Measurements from ENCODE around the gene CIPC.

Gene CIPC

DNA sequence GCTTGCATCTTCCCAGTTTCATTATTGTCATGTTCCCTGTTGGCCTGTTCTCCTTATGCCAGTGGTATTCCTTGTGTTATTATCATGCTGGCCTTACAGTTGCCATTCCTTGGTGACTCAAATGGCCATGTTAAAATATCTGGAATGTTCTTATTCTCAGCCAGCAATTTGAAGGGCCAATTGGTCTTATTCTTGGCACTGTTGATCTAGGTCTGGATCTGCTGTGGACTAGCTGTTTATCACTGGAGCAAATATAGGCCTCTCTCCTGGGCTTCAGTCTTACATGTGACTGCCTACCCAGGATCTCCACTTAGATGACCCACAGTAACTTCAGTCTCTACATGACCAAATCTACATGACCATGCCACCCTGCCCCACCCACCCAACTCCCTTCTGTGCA lies 5.4 kb downstream of the CIPC start:
- Mint-ChIP-seq H3K27ac (no peak overlapping the region), H3K4me3 (no peak overlapping the region), H3K9me3 (no peaks in the 10 kb centered on the region), H3K4me1 (peaks cover 32% of the 10 kb centered on the region), H3K27me3 (ENCODE audit: low read depth) (no peaks in the 10 kb centered on the region), H3K36me3 (ENCODE audit: low read depth) (peaks cover 21% of the 10 kb centered on the region)
- TF ChIP-seq, protein P1, sequence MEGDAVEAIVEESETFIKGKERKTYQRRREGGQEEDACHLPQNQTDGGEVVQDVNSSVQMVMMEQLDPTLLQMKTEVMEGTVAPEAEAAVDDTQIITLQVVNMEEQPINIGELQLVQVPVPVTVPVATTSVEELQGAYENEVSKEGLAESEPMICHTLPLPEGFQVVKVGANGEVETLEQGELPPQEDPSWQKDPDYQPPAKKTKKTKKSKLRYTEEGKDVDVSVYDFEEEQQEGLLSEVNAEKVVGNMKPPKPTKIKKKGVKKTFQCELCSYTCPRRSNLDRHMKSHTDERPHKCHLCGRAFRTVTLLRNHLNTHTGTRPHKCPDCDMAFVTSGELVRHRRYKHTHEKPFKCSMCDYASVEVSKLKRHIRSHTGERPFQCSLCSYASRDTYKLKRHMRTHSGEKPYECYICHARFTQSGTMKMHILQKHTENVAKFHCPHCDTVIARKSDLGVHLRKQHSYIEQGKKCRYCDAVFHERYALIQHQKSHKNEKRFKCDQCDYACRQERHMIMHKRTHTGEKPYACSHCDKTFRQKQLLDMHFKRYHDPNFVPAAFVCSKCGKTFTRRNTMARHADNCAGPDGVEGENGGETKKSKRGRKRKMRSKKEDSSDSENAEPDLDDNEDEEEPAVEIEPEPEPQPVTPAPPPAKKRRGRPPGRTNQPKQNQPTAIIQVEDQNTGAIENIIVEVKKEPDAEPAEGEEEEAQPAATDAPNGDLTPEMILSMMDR (IDR thresholded peaks at IDR 0.05; ENCODE audit: unreplicated experiment in 3 of 3): no peak

DNA sequence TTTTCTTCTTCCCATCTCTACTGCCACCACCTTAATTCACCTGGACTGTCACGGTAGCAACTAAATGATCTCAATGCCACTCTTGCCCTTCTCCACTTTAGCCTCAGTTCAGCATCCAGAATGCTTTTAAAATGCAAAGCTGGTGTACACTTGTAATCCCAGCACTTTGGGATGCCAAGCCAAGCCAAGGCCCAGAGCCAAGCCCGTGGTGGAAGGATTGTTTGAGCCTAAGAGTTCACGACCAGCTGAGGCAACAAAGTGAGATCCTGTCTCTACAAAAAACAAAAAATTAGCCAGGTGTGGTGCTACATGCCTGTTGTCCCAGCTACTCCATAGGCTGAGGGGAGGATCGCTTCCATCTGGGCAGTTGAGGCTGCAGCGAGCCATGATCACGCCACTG lies 5.9 kb downstream of the CIPC start:
- peaks cover 26% of the 10 kb centered on the region for H3K36me3 Mint-ChIP-seq (ENCODE audit: low read depth)
- TF ChIP-seq, protein P1 (IDR thresholded peaks at IDR 0.05; ENCODE audit: unreplicated experiment in 3 of 3): no peak
- no peak overlapping the region for H3K4me3 Mint-ChIP-seq
- no peaks in the 10 kb centered on the region for H3K9me3 Mint-ChIP-seq
- H3K27me3 Mint-ChIP-seq (ENCODE audit: low read depth): no peaks in the 10 kb centered on the region
- peaks cover 35% of the 10 kb centered on the region for H3K4me1 Mint-ChIP-seq
- no peak overlapping the region for H3K27ac Mint-ChIP-seq

DNA sequence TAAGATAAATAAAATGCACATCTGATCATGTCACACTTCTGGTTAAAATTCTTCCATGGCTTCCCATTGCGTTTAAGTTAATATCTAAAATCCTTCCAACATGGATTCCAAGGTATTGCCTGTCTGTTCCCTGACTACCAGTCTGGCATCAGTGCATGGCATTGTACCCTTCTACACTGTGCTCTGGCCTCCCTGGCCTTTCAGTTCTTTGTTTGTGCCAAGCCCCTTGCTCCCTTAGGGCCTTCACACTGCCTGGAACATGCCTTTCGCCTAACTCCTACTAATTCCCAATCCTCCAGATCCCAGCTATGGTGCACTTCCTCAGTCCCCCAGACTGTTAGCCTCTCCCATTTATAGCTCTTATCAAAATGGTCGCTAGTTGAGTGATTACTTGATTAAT lies 6.3 kb downstream of the CIPC start:
- H3K4me1 Mint-ChIP-seq: peaks cover 32% of the 10 kb centered on the region
- H3K27me3 Mint-ChIP-seq (ENCODE audit: low read depth): no peaks in the 10 kb centered on the region
- TF ChIP-seq, protein P1 (IDR thresholded peaks at IDR 0.05; ENCODE audit: unreplicated experiment in 3 of 3): no peak
- peak overlapping the region in 1 of 3 experiments; percentile 14 for H3K4me3 Mint-ChIP-seq
- H3K9me3 Mint-ChIP-seq: no peaks in the 10 kb centered on the region
- peak overlapping the region in 1 of 3 experiments; percentile 29 for H3K27ac Mint-ChIP-seq
- H3K36me3 Mint-ChIP-seq (ENCODE audit: low read depth): peaks cover 30% of the 10 kb centered on the region

DNA sequence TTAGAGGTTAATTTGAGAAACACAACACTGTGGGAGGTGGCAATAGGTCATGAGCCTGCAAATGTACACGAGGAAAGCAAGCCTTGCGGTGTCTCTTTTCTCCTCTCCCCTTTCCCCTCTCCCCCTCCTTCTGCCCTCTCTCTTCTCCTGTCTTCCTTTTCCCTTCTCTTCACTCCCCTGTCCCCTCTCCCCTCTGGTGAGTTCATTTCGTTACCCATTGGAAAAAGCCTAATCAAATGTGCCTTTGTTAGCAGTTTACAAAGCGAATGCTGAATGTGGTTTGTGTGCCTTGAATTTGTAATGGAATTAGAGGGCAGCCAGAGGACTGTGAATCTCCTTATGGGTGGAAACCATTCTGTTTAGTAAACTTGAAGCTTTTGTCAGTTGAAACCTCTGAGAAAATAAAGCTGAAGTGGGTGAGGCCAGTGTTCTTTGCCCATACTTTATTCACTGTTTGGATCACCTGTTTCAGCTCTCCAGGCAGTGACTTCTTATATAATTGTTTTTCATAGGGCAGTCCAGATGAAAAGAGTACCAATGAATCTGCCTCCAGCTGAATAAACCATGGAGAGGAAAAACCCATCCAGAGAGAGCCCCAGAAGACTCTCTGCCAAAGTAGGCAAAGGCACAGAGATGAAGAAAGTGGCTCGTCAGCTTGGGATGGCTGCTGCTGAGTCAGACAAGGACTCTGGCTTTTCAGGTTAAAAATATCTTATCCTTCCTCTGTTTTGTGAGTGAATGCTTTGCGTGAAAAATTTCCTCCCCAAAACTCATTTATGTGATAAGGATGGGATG lies 7.3 kb downstream of the CIPC start:
- Mint-ChIP-seq H3K27ac (peak overlapping the region in 1 of 3 experiments; percentile 45), H3K9me3 (no peaks in the 10 kb centered on the region)

DNA sequence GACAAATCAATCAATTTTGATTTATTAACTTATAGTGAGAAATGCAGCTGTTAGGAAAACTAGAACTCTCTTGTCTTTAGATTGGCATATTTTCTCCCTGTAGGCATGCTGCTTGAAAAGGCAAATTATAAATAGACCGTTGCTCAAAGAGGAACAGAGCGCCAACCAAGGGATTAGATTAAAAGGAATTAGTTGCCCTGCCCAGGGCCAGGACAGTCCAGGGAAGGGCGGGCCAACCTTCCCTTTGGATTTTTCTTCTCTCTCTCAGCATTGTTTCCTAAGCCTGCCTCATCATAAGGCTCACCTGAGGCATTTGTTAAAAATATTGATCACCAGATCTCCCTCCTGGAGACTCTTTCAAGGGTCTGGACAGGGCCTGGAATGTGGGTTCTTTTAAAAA lies 8.6 kb downstream of the CIPC start:
- H3K36me3 Mint-ChIP-seq (ENCODE audit: low read depth): peaks cover 47% of the 10 kb centered on the region
- peaks cover 28% of the 10 kb centered on the region for H3K4me1 Mint-ChIP-seq
- H3K9me3 Mint-ChIP-seq: no peaks in the 10 kb centered on the region
- no peak overlapping the region for H3K4me3 Mint-ChIP-seq
- TF ChIP-seq, protein P1 (IDR thresholded peaks at IDR 0.05; ENCODE audit: unreplicated experiment in 3 of 3): no peak
- no peak overlapping the region for H3K27ac Mint-ChIP-seq
- H3K27me3 Mint-ChIP-seq (ENCODE audit: low read depth): no peaks in the 10 kb centered on the region

More for the DNA sequence above, 7.3 kb downstream of the CIPC start:
- peaks cover 26% of the 10 kb centered on the region for H3K4me1 Mint-ChIP-seq
- no peaks in the 10 kb centered on the region for H3K27me3 Mint-ChIP-seq (ENCODE audit: low read depth)
- TF ChIP-seq, protein P1 (IDR thresholded peaks at IDR 0.05; ENCODE audit: unreplicated experiment in 3 of 3): no peak
- H3K4me3 Mint-ChIP-seq: no peak overlapping the region
- peaks cover 37% of the 10 kb centered on the region for H3K36me3 Mint-ChIP-seq (ENCODE audit: low read depth)

DNA sequence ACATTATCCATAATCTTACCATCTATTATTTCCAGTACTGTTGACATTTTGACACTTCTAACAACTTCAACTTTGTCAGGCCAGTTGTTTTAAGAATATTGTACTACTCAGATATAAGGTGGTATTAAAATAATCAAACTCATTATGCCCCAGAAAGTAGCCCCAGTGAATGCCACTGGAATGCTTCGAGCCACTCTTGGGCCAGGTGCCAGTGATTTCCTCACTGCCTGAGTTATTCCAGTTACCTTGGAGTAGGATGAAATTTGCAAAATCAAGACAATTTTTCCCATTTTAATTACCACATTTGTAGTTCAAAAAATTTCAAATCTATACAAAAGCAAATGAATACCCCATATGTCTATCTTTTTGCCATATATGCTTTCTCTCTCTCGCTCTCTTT lies 9.2 kb downstream of the CIPC start:
- H3K27ac Mint-ChIP-seq: no peak overlapping the region
- H3K4me1 Mint-ChIP-seq: peaks cover 28% of the 10 kb centered on the region
- no peaks in the 10 kb centered on the region for H3K9me3 Mint-ChIP-seq
- TF ChIP-seq, protein P1 (IDR thresholded peaks at IDR 0.05; ENCODE audit: unreplicated experiment in 3 of 3): no peak
- H3K4me3 Mint-ChIP-seq: no peak overlapping the region
- H3K36me3 Mint-ChIP-seq (ENCODE audit: low read depth): peaks cover 50% of the 10 kb centered on the region
- H3K27me3 Mint-ChIP-seq (ENCODE audit: low read depth): no peaks in the 10 kb centered on the region
